HepG2 (cell line): ENCODE results near the gene ABHD12.

Source experiments
- SP1 ChIP-seq, 2 experiments: fragments of 450-650 bp in 1 of 2; sonication (generic) in 1 of 2; formaldehyde crosslinking in 1 of 2; IDR thresholded peaks; 2 replicates each; pipeline versions ENCODE4 v1.4.0 to v1.6.1; 2016 to 2020; ENCODE audit warnings: missing genetic modification reagents in 1 of 2
- TCF7L2 ChIP-seq: IDR thresholded peaks from 2 replicates; pipeline ENCODE4 v1.6.1; 2011; ENCODE audit warnings: mild to moderate bottlenecking, low read depth, low read length, moderate library complexity
- ZNF629 ChIP-seq: sonication (generic); formaldehyde crosslinking; conservative IDR thresholded peaks from 2 replicates; pipeline ENCODE4 v1.5.0; 2020; ENCODE audit warnings: missing genetic modification reagents
- ZZZ3 ChIP-seq: sonication (generic); formaldehyde crosslinking; IDR thresholded peaks from 2 replicates; pipeline ENCODE4 v1.4.0; 2020; ENCODE audit warnings: missing genetic modification reagents, mild to moderate bottlenecking, borderline replicate concordance
- TF ChIP-seq, protein P1 (sequence below): IDR thresholded peaks from 2 replicates; pipeline ENCODE4 v1.6.1; 2016; ENCODE audit warnings: mild to moderate bottlenecking

DNA sequence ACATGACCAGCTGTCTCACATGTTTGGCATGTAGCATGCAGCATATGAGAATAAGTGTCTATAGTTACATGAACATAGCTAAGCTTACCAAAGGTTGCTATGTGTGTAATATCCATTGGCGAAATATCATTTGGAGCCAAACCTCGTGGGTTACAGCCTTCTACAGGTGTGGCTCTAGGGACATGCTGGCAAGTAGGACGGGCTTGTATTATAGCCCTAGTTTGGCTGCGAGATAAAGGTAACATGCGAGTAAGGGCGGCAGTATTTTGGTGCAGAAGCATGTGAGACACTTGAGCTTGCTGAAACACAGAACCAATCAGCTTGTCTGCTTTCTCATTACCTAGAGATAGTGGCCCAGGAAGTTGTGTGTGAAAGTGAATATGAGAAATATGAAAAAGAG is 6.5 kb upstream of the ABHD12 start:
- TF ChIP-seq TCF7L2 (no peak), ZNF629 (CRISPR knock-in tag) (no peak), SP1 (IDR thresholded peaks at IDR 0.05) (no peak), SP1 (CRISPR knock-in tag; IDR thresholded peaks at IDR 0.05) (no peak), ZZZ3 (no peak)
- TF ChIP-seq, protein P1, sequence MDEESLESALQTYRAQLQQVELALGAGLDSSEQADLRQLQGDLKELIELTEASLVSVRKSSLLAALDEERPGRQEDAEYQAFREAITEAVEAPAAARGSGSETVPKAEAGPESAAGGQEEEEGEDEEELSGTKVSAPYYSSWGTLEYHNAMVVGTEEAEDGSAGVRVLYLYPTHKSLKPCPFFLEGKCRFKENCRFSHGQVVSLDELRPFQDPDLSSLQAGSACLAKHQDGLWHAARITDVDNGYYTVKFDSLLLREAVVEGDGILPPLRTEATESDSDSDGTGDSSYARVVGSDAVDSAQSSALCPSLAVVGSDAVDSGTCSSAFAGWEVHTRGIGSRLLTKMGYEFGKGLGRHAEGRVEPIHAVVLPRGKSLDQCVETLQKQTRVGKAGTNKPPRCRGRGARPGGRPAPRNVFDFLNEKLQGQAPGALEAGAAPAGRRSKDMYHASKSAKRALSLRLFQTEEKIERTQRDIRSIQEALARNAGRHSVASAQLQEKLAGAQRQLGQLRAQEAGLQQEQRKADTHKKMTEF, result no peak
